ENCODE measurements around the gene LETMD1. TPM values are rescaled to one million over a fixed set of nuclear protein-coding genes. Genes with fewer than 3 reads are reported as not detected.

The LETMD1 gene
- total and polyA plus RNA-seq, 2 experiments from 2014 or later: 23.9 to 52.8 TPM

DNA sequence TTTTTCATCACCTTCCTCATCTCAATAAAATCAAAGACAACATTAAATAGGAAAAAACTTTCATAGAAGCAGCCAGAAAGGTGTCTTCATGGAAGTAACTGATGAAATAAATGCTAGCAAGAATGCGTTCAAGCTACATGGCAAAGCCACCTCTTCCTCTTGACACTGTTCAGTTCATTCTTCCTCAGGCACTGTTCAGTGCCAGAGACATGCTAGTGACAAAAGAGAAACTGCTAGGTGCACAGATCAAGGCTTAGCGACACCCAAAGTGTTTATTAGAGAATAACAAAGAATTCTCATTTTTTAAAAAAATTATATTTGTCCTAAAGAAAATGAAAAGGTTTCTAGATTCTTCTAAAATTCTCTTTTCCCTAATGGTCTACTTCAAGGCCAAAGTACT lies 29.2 kb upstream of the LETMD1 start:
- H3K36me3 ChIP-seq (replicated peaks; ENCODE audit: insufficient read depth, low read depth): no peaks in the 10 kb centered on the region
- H3K4me2 ChIP-seq: no peak overlapping the region
- no peak overlapping the region for H3K4me3 ChIP-seq
- peaks cover 10% of the 10 kb centered on the region for H4K20me1 ChIP-seq (ENCODE audit: insufficient read depth, poor library complexity, severe bottlenecking)
- peaks cover 21% of the 10 kb centered on the region for H3K4me1 ChIP-seq (ENCODE audit: insufficient read depth)
- no peak overlapping the region for H3K27ac ChIP-seq
- H3K9me3 ChIP-seq (ENCODE audit: low read depth): no peaks in the 10 kb centered on the region
- no peak for DNase-seq (ENCODE audit: low spot score)
- H3K79me2 ChIP-seq: peaks cover 99% of the 10 kb centered on the region
- H3K27me3 ChIP-seq: no peaks in the 10 kb centered on the region
- WGBS (ENCODE audit: low lambda C conversion rate, missing lambda C conversion rate): 94% methylated on average over 2 of the region's 2 CpGs
- TF ChIP-seq EZH2phosphoT487 (IDR thresholded peaks at IDR 0.05; ENCODE audit: low read depth, severe bottlenecking, unreplicated experiment) (no peak), EZH2 (IDR thresholded peaks at IDR 0.05; ENCODE audit: borderline replicate concordance) (no peak)
- TF ChIP-seq, protein P1, sequence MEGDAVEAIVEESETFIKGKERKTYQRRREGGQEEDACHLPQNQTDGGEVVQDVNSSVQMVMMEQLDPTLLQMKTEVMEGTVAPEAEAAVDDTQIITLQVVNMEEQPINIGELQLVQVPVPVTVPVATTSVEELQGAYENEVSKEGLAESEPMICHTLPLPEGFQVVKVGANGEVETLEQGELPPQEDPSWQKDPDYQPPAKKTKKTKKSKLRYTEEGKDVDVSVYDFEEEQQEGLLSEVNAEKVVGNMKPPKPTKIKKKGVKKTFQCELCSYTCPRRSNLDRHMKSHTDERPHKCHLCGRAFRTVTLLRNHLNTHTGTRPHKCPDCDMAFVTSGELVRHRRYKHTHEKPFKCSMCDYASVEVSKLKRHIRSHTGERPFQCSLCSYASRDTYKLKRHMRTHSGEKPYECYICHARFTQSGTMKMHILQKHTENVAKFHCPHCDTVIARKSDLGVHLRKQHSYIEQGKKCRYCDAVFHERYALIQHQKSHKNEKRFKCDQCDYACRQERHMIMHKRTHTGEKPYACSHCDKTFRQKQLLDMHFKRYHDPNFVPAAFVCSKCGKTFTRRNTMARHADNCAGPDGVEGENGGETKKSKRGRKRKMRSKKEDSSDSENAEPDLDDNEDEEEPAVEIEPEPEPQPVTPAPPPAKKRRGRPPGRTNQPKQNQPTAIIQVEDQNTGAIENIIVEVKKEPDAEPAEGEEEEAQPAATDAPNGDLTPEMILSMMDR (IDR thresholded peaks at IDR 0.05; ENCODE audit: poor library complexity): no peak
- no peaks in the 10 kb centered on the region for H3K9me2 ChIP-seq (replicated peaks; ENCODE audit: insufficient read depth)
- H2AFZ ChIP-seq: no peak overlapping the region

DNA sequence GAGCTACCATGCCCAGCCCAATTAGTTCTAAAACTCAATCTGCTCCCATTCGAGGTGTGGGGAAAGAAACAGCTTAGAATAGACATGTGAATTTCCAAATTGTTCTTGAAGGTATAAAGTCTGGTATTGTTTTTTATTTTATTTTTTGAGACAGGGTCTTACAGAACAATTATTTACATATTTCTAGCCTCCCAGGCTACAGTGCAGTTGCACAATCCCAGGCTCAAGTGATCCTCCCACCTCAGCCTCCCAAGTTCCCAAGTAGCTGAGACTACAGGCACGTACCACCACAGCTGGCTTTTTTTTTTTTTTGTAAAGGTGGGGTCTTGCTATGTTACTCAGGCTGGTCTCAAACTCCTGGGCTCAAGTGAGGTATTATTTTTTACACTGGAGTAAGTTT lies 28.2 kb upstream of the LETMD1 start:
- TF ChIP-seq, protein P1 (IDR thresholded peaks at IDR 0.05; ENCODE audit: poor library complexity): no peak
- TF ChIP-seq EZH2 (IDR thresholded peaks at IDR 0.05; ENCODE audit: borderline replicate concordance) (no peak), EZH2phosphoT487 (IDR thresholded peaks at IDR 0.05; ENCODE audit: low read depth, severe bottlenecking, unreplicated experiment) (no peak)
- H4K20me1 ChIP-seq (ENCODE audit: insufficient read depth, poor library complexity, severe bottlenecking): peaks cover 10% of the 10 kb centered on the region
- WGBS (ENCODE audit: low lambda C conversion rate, missing lambda C conversion rate): 86% methylated on average over 2 of the region's 2 CpGs

DNA sequence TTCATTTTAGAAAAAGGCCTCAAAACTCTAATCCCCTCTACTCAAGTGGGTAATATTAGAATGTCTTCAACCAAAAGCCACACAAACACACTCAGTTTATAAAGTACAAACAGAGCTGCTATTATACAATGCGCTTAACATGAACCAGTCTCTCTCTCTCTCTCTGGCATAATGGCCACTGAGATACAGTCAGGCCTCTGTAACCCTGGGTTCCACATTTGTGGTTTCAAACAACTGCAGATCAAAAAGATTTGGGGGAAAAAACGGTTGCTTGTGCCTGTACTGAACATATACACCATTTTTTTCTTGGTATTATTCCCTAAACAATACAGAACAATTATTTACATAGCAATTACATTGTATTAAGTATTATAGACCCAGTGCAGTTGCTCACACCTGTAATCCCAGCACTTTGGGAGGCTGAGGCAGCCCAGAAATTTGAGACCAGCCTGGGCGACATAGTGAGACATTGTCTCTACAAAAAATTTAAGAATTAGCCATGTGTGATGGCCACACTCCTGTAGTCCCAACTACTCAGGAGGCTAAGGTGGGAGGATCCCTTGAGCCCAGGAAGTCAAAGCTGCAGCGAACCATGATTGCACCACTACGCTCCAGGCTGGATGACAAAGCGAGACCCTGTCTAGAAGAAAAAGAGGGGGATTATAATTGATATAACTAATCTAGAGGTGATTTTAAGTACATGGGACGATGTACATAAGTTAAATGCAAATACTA lies 27.5 kb upstream of the LETMD1 start:
- H3K9me3 ChIP-seq (ENCODE audit: low read depth): no peaks in the 10 kb centered on the region

More for the DNA sequence above, 28.2 kb upstream of the LETMD1 start:
- Histone ChIP-seq H2AFZ (no peak overlapping the region), H3K27me3 (no peaks in the 10 kb centered on the region), H3K36me3 (replicated peaks; ENCODE audit: insufficient read depth, low read depth) (no peaks in the 10 kb centered on the region), H3K4me3 (no peak overlapping the region), H3K27ac (no peak overlapping the region), H3K9me2 (replicated peaks; ENCODE audit: insufficient read depth) (no peaks in the 10 kb centered on the region), H3K79me2 (peaks cover 95% of the 10 kb centered on the region), H3K4me2 (no peak overlapping the region), H3K4me1 (ENCODE audit: insufficient read depth) (peaks cover 25% of the 10 kb centered on the region), H3K9me3 (ENCODE audit: low read depth) (no peaks in the 10 kb centered on the region)
- no peak for DNase-seq (ENCODE audit: low spot score)

More for the DNA sequence above, 27.5 kb upstream of the LETMD1 start:
- no peaks in the 10 kb centered on the region for H3K9me2 ChIP-seq (replicated peaks; ENCODE audit: insufficient read depth)
- no peaks in the 10 kb centered on the region for H3K36me3 ChIP-seq (replicated peaks; ENCODE audit: insufficient read depth, low read depth)
- H4K20me1 ChIP-seq (ENCODE audit: insufficient read depth, poor library complexity, severe bottlenecking): peaks cover 10% of the 10 kb centered on the region
- H3K4me2 ChIP-seq: no peak overlapping the region
- H3K4me1 ChIP-seq (ENCODE audit: insufficient read depth): peaks cover 25% of the 10 kb centered on the region
- WGBS (ENCODE audit: low lambda C conversion rate, missing lambda C conversion rate): 94% methylated on average over 7 of the region's 7 CpGs
- TF ChIP-seq EZH2 (IDR thresholded peaks at IDR 0.05; ENCODE audit: borderline replicate concordance) (no peak), EZH2phosphoT487 (IDR thresholded peaks at IDR 0.05; ENCODE audit: low read depth, severe bottlenecking, unreplicated experiment) (no peak)
- TF ChIP-seq, protein P1 (IDR thresholded peaks at IDR 0.05; ENCODE audit: poor library complexity): no peak
- H3K27ac ChIP-seq: no peak overlapping the region
- peaks cover 94% of the 10 kb centered on the region for H3K79me2 ChIP-seq
- no peaks in the 10 kb centered on the region for H3K27me3 ChIP-seq
- no peak overlapping the region for H2AFZ ChIP-seq
- H3K4me3 ChIP-seq: no peak overlapping the region
- DNase-seq (ENCODE audit: low spot score): no peak
